SK-N-SH (cell line): Measurements from ENCODE around the gene GCH1. TPM values are rescaled to one million over a fixed set of nuclear protein-coding genes. Genes with fewer than 3 reads are reported as not detected.
"Not testable (repeated sequence)": the region's sequence is repeated elsewhere in the genome, so short reads cannot be mapped to it uniquely, and the experiment has no call there.

Source experiments
- CTCF ChIA-PET: fragments of 300-600, 350-600 bp; formaldehyde crosslinking; extraction: SDS; loops from one replicate; lab custom pipeline; 2021; lab: Yijun Ruan, JAX
- POLR2A ChIA-PET: fragments of 350-600 bp; sonication (Branson Sonifier 250); formaldehyde crosslinking; extraction: SDS; loops from one replicate; lab custom pipeline; 2020; ENCODE audit warnings: antibody characterized with exemption, inconsistent platforms; lab: Yijun Ruan, JAX
- DNase-seq: peaks from one replicate; pipeline ENCODE4 v3.0.0; 2012
- H2AFZ ChIP-seq: fragments of 200-600 bp; sonication (generic); 2 replicates; pipeline ENCODE4 v1.8.1; 2016; ENCODE audit warnings: antibody characterized with exemption, mild to moderate bottlenecking, low read depth
- H3F3A ChIP-seq: fragments of 200-600 bp; sonication (generic); replicated peaks from 2 replicates; pipeline ENCODE3; 2016; ENCODE audit warnings: antibody characterized with exemption, mild to moderate bottlenecking; ENCODE audit not compliant: insufficient read depth
- H3K27ac ChIP-seq, 2 experiments: fragments of 200-500 bp in 1 of 2; fragments of 200-600 bp in 1 of 2; sonication (Bioruptor generic) in 1 of 2; sonication (generic), shearing (Covaris generic) in 1 of 2; 2 replicates each; pipeline versions ENCODE4 v1.5.1 to v1.6.1; 2014 to 2016; ENCODE audit warnings: low read depth in 2 of 2, inconsistent platforms in 1 of 2, low read length in 1 of 2, mild to moderate bottlenecking in 1 of 2, mixed read lengths in 1 of 2
- H3K27me3 ChIP-seq: fragments of 200-600 bp; sonication (generic), shearing (Covaris generic); 2 replicates; pipeline ENCODE4 v1.6.1; 2016; ENCODE audit warnings: mixed run types; ENCODE audit not compliant: insufficient read depth
- H3K36me3 ChIP-seq, 2 experiments: fragments of 200-500 bp in 1 of 2; fragments of 200-600 bp in 1 of 2; sonication (Bioruptor generic) in 1 of 2; sonication (generic) in 1 of 2; replicated peaks in 1 of 2; 2 replicates each; pipeline versions ENCODE3 to v1.5.1; 2014 to 2016; ENCODE audit warnings: low read length in 1 of 2, mild to moderate bottlenecking in 1 of 2; ENCODE audit not compliant: insufficient read depth in 2 of 2, control insufficient read depth in 1 of 2
- H3K4me1 ChIP-seq, 2 experiments: fragments of 200-500 bp in 1 of 2; fragments of 200-600 bp in 1 of 2; sonication (Bioruptor generic) in 1 of 2; sonication (generic), shearing (Covaris generic) in 1 of 2; 2 replicates each; pipeline versions ENCODE4 v1.5.1 to v1.6.1; 2014 to 2016; ENCODE audit warnings: low read depth in 1 of 2, low read length in 1 of 2, mixed run types in 1 of 2; ENCODE audit not compliant: insufficient read depth in 2 of 2, control insufficient read depth in 1 of 2
- H3K4me2 ChIP-seq: fragments of 200-600 bp; sonication (generic), shearing (Covaris generic); 2 replicates; pipeline ENCODE4 v1.6.1; 2017; ENCODE audit warnings: mixed run types
- H3K4me3 ChIP-seq, 2 experiments: fragments of 200-500 bp in 1 of 2; fragments of 200-600 bp in 1 of 2; sonication (Bioruptor generic) in 1 of 2; sonication (generic), shearing (Covaris generic) in 1 of 2; 2 replicates each; pipeline versions ENCODE4 v1.5.1 to v1.8.1; 2014 to 2016; ENCODE audit warnings: low read depth in 2 of 2, inconsistent platforms in 1 of 2, low read length in 1 of 2, mild to moderate bottlenecking in 1 of 2, mixed read lengths in 1 of 2, moderate library complexity in 1 of 2
- H3K79me2 ChIP-seq: fragments of 200-600 bp; sonication (generic); 2 replicates; pipeline ENCODE4 v1.8.1; 2017; ENCODE audit warnings: mild to moderate bottlenecking; ENCODE audit not compliant: insufficient read depth
- H3K9ac ChIP-seq: fragments of 200-600 bp; sonication (generic); 2 replicates; pipeline ENCODE4 v1.6.1; 2017; ENCODE audit warnings: mixed run types
- H3K9me2 ChIP-seq: fragments of 200-600 bp; sonication (generic); 2 replicates; pipeline ENCODE4 v1.6.1; 2017; ENCODE audit warnings: mixed run types
- H3K9me3 ChIP-seq: fragments of 200-600 bp; sonication (generic); 2 replicates; pipeline ENCODE4 v1.6.1; 2017; ENCODE audit warnings: mixed run types, mild to moderate bottlenecking, moderate library complexity
- H4K20me1 ChIP-seq: fragments of 200-600 bp; sonication (generic); 2 replicates; pipeline ENCODE4 v1.6.1; 2017; ENCODE audit warnings: mild to moderate bottlenecking, mixed run types; ENCODE audit not compliant: insufficient read depth
- CHD2 ChIP-seq: fragments of 150-350 bp; IDR thresholded peaks from 2 replicates; pipeline ENCODE4 v1.6.1; 2018; ENCODE audit warnings: low read length; ENCODE audit not compliant: partially characterized antibody
- EZH2phosphoT487 ChIP-seq: fragments of 200-600 bp; sonication (generic); IDR thresholded peaks from 2 replicates; pipeline ENCODE4 v1.6.1; 2017; ENCODE audit warnings: low read depth, mixed run types, mild to moderate bottlenecking, antibody characterized with exemption, moderate library complexity, borderline replicate concordance
- IRF3 ChIP-seq: fragments of 150-350 bp; IDR thresholded peaks from 2 replicates; pipeline ENCODE4 v1.6.1; 2016; ENCODE audit warnings: mild to moderate bottlenecking, low read depth, low read length
- MXI1 ChIP-seq: IDR thresholded peaks from 2 replicates; pipeline ENCODE4 v1.6.1; 2012; ENCODE audit warnings: mild to moderate bottlenecking, low read depth, low read length, improper control_type of control experiment
- NFIC ChIP-seq: IDR thresholded peaks from 2 replicates; pipeline ENCODE4 v1.4.0; 2012; ENCODE audit warnings: borderline replicate concordance
- NRF1 ChIP-seq: IDR thresholded peaks from 2 replicates; pipeline ENCODE4 v1.6.1; 2012; ENCODE audit warnings: low read depth, mild to moderate bottlenecking, low read length
- RAD21 ChIP-seq: IDR thresholded peaks from 2 replicates; pipeline ENCODE4 v1.6.1; 2012; ENCODE audit warnings: mild to moderate bottlenecking, low read length
- RCOR1 ChIP-seq: fragments of 150-350 bp; IDR thresholded peaks from 2 replicates; pipeline ENCODE4 v1.6.1; 2017; ENCODE audit warnings: antibody characterized with exemption, low read length
- REST ChIP-seq: IDR thresholded peaks from 2 replicates; pipeline ENCODE4 v1.6.1; 2012; ENCODE audit warnings: mild to moderate bottlenecking, low read depth, low read length, moderate library complexity
- RFX5 ChIP-seq: IDR thresholded peaks from 2 replicates; pipeline ENCODE4 v1.6.1; 2012; ENCODE audit warnings: mild to moderate bottlenecking, improper control_type of control experiment, low read length
- RXRA ChIP-seq: IDR thresholded peaks from 2 replicates; pipeline ENCODE4 v1.4.0; 2012; ENCODE audit warnings: low read depth, mild to moderate bottlenecking, borderline replicate concordance
- TAF1 ChIP-seq: IDR thresholded peaks from 2 replicates; pipeline ENCODE4 v1.6.1; 2012; ENCODE audit warnings: low read depth, mild to moderate bottlenecking, low read length, moderate library complexity, borderline replicate concordance
- TEAD4 ChIP-seq: IDR thresholded peaks from 2 replicates; pipeline ENCODE4 v1.4.0; 2012; ENCODE audit warnings: mild to moderate bottlenecking, borderline replicate concordance; ENCODE audit not compliant: insufficient read depth
- WGBS: methylation state at CpG from one replicate; pipeline ENCODE4 v1.1.6; 2017; ENCODE audit warnings: low lambda C conversion rate; 5-methylcytosine and 5-hydroxymethylcytosine counted together
- polyA plus RNA-seq, 3 experiments: library from polyadenylated mRNA; depleted of rRNA; stranded (reverse); fragments of >200 nt; gene quantifications; 2 replicates each; pipeline ENCODE4 v1.2.3, GENCODE V29; 2012

The GCH1 gene
- polyA plus RNA-seq, 1 of the 3 experiments (the other 2 are of a cell fraction) = 2.2 TPM

- TF ChIP-seq TEAD4 (no peak), TAF1 (no peak), RFX5 (no peak), EZH2phosphoT487 (no peak), IRF3 (no peak)
Observed at GRCh38 chr14:54803396-54803795, 99.2 kb downstream of the GCH1 start (continued).

GRCh38 chr14:54801482-54801881 lies 101.1 kb downstream of the GCH1 start:
- CTCF ChIA-PET = interaction anchor here (6.1 kb wide), 1 partner anchor 27 kb away, joined by 56 read pairs; no protein-coding TSS in a partner anchor
- H3K27ac ChIP-seq, H3K9me2 ChIP-seq, H3K4me3 ChIP-seq, POLR2A ChIA-PET, H2AFZ ChIP-seq, H3K27me3 ChIP-seq, DNase-seq, H3K9ac ChIP-seq, H3K9me3 ChIP-seq, H4K20me1 ChIP-seq, H3K36me3 ChIP-seq, H3F3A ChIP-seq, H3K79me2 ChIP-seq, H3K4me2 ChIP-seq: not testable (repeated sequence)
- H3K4me1 ChIP-seq = peaks cover 9 to 23% of the 10 kb centered on the region in 2 experiments; a peak in 3 of 4 replicates
- WGBS = 70% methylated on average over 2 of the region's 2 CpGs

- H4K20me1 ChIP-seq = no peaks in the 10 kb centered on the region
- TF ChIP-seq CHD2 = no peak
- TF ChIP-seq REST = no peak
- TF ChIP-seq RCOR1 = no peak
- no peak for TF ChIP-seq NRF1
- no peak for TF ChIP-seq EZH2phosphoT487
- no peak for TF ChIP-seq MXI1
- no peak for TF ChIP-seq RXRA
- TF ChIP-seq NFIC = no peak
- TF ChIP-seq RAD21 = no peak
- H3K4me2 ChIP-seq = no peak overlapping the region
- H3K79me2 ChIP-seq = no peaks in the 10 kb centered on the region
- peaks cover 0 to 7% of the 10 kb centered on the region in 2 experiments for H3K36me3 ChIP-seq
- no peaks in the 10 kb centered on the region for H3K9me3 ChIP-seq
- DNase-seq = no peak
- H3K27ac ChIP-seq = no peak overlapping the region
- peaks cover 17% of the 10 kb centered on the region for H3F3A ChIP-seq
- ChIA-PET POLR2A (no interaction called here), CTCF (no interaction called here)
- no peak overlapping the region for H3K4me3 ChIP-seq
- no peaks in the 10 kb centered on the region for H3K27me3 ChIP-seq
- no peak overlapping the region for H3K9ac ChIP-seq
- no peaks in the 10 kb centered on the region for H3K9me2 ChIP-seq
- H3K4me1 ChIP-seq = peaks cover 0 to 14% of the 10 kb centered on the region in 2 experiments; a peak in 2 of 4 replicates
- no peak overlapping the region for H2AFZ ChIP-seq
- WGBS = 93% methylated on average over 9 of the region's 9 CpGs
Observed at GRCh38 chr14:54798465-54799124, 104.0 kb downstream of the GCH1 start.
